SHP77 treated with DMSO at 0.1 percent for 48 hours (cell line): ENCODE measurements around the gene RNF145.

Experiments
- DNase-seq: peaks from one replicate; lab custom pipeline; 2025; lab: John Stamatoyannopoulos, UW

Gene RNF145

GRCh38 chr5:159217236-159217635 lies 7.9 kb upstream of the RNF145 start:
- DNase-seq = no peak

DNA sequence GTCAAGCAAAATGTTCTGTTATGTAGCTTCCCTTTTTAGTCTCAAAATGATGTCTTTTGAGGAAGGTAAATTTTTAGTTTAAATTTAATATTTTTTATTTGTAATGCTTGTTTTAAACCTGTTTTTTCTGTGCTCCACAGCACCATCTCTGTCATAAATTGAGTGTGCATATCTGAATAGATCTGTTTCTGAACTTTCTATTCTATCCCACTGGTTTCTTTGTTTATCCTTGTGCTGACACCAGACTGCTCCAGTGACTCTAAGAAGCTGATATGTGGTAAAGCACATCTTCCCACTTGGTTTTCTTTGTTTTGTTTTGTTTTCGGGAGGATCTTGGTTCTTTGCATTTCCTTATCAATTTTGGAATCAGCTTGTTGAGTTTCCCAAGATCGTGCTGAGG lies 7.1 kb upstream of the RNF145 start:
- DNase-seq = no peak

DNA sequence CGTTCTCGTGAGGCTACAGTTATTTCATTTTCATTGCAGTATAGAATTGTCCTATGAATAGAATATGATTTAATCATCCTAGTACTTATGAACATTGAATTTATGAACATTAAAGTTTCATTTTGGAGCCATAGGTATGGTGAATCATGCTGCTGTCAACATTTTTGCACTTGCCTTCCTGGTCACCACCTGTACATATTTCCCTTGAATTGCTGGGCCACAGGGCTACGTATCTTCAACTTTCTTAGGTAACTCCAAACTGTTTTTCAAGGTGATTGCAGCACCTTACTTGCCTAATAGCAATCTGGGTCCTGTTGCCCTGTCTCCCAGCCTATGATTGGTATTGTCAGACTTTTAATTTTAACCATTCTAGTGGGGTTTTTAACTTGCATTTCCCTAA lies 6.5 kb upstream of the RNF145 start:
- no peak for DNase-seq

DNA sequence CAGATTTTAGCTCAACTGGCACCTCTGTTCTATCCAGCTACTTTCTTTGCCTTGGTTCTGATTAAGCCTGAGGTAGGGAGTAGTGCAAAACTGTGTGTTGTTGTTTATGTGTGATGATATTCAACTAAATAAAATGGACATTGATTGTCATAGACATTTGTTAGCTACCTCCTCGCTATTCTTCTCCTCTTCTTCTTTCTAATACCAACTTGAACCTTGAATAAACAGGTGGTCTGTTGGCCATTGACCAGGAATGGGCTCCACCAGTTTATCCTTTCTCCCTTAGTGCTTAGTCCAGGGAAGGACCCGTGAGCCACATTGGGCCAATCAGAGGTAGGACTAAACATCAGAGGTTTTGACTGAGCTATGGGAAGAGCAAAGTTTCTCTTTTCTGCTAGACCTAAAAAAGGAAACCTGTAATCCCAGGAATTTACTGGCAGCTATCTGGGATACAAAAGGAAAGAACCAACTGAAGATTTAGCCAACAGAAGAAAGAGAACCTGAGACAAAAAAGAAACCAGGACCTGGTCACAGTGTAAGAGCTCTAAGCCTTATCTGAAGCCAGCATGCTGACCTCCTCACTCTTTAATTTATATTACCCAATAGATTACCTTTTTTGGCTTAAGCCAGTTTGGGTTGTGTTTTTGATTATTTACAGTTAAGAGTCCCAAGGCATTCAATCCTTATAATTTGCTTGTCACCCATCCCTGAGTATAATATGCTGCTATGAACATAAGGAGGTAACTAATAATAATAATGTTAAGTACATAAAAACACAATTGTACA lies 5.3 kb upstream of the RNF145 start:
- DNase-seq = no peak

GRCh38 chr5:159212657-159213462 lies 3.5 kb upstream of the RNF145 start:
- DNase-seq = no peak

DNA sequence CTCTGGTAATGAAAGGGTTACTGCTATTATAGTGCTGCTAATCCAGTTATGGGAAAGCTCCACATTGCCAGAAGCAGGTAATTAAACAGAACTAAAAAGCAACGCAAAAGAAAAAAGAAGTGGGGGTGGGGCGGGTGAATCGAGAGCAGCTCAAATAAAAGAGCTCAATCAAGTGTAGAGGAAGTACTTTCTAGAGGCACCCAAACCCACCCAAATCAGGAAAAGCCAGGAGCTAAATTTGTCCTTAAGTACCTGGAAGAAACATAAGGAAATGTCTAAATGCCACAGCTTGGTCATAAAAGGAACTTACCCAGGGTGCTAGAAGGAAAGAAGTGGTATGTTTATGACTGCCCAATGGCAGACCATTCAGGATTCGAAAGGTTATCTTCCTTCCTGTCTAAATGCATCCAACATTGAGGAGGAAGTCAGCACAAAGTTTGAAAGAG lies 2.4 kb upstream of the RNF145 start:
- DNase-seq = no peak

DNA sequence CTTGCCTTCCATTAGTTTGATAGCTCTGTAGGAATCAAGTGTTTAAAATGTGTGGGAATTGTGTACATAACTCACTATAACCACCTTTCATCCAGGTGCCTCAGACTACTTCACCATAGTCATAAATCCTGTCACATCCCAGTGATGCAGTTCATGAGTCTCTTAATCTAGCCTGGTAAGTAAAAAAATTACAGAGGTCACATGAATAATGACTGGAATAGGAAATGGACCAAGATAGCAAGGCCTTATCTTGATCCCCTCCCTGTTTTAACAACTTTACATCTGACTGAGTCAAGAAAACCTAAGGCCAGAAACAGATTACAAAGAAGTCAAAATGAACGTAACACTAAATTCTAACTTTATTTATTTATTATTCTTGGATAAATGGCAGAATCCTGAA lies 1.5 kb upstream of the RNF145 start:
- DNase-seq = no peak

GRCh38 chr5:159210210-159210661 lies 883 bp upstream of the RNF145 start:
- DNase-seq = no peak

GRCh38 chr5:159208514-159209437 lies 577 bp downstream of the RNF145 start:
- DNase-seq = no peak

- DNase-seq = peak; percentile 45
Measured at GRCh38 chr5:159207686-159208513, 1.5 kb downstream of the RNF145 start.

DNA sequence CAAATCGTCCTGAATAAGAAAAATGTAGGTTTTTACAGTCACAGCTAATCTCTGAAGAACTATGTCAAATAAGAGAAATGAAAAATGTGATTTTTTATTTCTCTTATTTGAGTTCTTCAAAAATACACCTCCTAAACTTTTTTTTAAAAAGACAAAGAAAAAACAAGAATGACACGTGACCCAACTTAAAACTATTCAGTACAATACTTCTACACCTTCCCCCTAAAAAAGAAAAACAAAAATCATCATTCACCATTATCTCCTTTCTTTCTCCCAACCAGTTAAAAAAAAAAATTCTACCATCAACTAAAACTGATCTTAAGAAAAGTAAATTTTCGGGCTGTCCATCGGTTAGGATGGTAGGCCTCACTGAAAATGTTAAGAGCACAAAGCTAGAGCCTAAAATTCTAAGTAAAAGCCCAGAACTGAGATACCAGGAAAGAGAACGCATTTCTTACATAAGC lies 2.1 kb downstream of the RNF145 start:
- DNase-seq = no peak

DNA sequence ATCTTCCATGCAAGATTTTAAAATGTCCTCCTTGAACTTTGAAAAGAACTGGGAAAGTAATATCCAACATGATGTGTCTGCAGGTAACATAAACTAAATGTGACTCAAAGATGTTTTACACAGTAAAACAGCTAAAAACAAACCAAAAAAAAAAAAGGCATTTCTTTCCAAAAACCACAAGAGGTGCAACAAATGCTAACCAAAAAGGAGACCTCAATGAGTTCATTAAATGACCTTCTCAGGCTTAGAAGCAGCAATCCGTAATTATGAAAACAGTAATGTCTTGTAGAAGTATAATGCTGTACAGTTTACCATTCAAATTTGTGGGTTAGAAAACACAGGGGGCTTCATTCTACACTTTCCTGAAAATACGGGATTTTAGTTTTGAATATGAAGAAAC lies 2.5 kb downstream of the RNF145 start:
- no peak for DNase-seq

GRCh38 chr5:159206368-159206767 lies 3.0 kb downstream of the RNF145 start:
- no peak for DNase-seq

DNA sequence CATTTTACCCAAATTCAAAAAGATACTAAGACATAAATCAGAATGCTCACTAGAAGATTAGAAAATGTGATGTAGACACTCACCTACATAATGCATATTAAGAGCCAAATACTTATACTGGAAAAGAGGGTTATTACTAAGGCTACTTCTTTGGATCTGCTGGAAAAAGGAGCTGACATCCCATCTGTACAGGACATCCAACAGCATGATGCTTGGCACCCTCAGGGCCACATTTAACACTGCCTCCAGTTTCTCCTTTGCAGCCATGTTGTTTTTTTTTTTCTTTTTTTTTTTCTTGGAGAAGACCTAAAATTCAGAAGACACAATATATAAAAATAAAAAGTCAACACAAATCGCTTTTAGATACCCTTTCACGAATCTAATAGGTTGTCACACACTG lies 6.0 kb downstream of the RNF145 start:
- DNase-seq = no peak

DNA sequence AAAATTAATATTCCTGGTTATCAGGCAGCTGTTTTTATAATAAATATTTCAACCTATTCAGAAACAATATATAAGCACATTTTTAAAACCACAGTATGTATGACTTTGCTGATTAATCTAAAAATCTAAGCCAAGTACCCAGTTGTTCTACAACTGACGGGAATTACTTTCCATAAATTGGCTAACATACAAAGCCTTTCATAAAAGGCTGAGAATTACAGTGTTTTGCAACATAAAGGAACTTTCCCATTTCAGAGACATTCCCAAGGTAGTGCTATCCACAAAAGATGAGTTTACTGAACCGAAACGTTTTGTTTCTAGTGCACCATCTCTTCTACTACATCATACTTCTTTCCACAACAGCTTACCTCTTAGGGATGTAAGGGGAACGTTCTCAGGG lies 7.2 kb downstream of the RNF145 start:
- DNase-seq = no peak

DNA sequence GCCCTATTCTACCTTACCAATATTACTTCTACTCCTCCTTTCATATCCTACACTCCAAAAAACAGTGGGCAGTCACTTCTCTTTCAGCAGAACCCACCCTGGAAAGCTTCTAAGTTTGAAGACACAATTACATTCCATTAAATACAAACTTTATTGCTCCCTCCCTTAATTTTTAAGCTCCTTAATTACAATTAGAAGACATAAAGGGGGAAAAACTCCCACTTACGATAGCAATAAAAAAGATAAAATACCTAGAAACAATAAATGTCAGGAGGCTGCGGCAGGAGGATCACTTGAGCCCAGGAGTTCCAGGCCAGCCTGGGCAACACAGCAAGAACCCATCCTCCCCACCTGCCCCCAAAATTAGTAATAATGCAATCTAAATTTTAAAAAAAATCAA lies 9.6 kb downstream of the RNF145 start:
- DNase-seq = no peak

DNA sequence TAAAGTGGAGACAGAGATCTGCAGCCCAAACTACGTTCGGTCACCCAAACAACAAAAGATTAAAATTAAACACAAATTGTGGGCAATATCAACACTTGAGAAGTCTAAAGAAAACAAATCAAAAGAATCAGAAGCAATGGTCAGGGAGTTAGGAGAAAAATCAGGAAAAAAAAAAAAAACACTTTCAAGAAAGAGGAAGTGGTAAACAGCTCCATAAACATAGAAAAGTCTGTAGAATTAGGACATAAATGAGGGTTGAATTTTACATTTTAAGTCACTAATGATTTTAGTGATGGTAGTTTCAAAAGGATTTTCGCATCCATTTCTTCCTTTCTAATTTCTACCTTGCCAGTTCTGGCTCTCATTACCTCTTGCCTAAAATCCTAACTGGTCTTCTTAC lies 10.1 kb downstream of the RNF145 start:
- no peak for DNase-seq

GRCh38 chr5:159198063-159199036 lies 11.0 kb downstream of the RNF145 start:
- DNase-seq = no peak

DNA sequence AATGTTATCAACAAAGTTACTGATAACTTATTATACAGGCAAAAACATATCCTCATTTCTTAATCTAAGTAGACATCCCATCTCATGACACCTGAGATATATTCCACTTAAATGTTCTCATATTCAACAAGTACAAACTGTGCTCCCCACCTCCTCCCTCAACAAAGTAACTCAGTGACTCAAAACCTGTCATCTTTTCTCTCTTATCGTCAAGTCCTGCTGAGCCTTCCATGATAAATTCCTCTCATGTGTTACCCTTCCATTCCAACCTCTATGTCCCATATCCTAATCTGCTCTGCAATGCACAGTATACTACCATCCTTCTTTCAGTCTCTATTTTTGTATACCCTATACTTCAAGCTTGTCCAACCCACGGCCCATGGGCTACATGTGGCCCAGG lies 13.6 kb downstream of the RNF145 start:
- DNase-seq = no peak

- no peak for DNase-seq
Measured at GRCh38 chr5:159190170-159190569, 19.2 kb downstream of the RNF145 start.
